ENCODE data around the gene SYT6. TPM values are rescaled to one million over a fixed set of nuclear protein-coding genes. Genes with fewer than 3 reads are reported as not detected.

SYT6 gene
- total RNA-seq, 4 donors from 2014 or later: 1.4 TPM; not detected in 3

- no peak for TF ChIP-seq CTCF (IDR thresholded peaks at IDR 0.05)
- TF ChIP-seq POLR2A (IDR thresholded peaks at IDR 0.05): no peak
- DNase-seq: no peak
- intact Hi-C loops (cut with DNase I): no loop called here
- Histone ChIP-seq H3K36me3 (no peaks in the 10 kb centered on the region), H3K27ac (no peak overlapping the region), H3K9me3 (no peaks in the 10 kb centered on the region), H3K4me3 (replicated peaks in 1 of 3) (no peak overlapping the region), H3K27me3 (no peaks in the 10 kb centered on the region), H3K4me1 (no peaks in the 10 kb centered on the region)
- 73 to 85% methylated on average over 3 of the region's 3 CpGs for WGBS, 2 donors
Measured at GRCh38 chr1:114167226-114167625, 13.6 kb upstream of the SYT6 start.

DNA sequence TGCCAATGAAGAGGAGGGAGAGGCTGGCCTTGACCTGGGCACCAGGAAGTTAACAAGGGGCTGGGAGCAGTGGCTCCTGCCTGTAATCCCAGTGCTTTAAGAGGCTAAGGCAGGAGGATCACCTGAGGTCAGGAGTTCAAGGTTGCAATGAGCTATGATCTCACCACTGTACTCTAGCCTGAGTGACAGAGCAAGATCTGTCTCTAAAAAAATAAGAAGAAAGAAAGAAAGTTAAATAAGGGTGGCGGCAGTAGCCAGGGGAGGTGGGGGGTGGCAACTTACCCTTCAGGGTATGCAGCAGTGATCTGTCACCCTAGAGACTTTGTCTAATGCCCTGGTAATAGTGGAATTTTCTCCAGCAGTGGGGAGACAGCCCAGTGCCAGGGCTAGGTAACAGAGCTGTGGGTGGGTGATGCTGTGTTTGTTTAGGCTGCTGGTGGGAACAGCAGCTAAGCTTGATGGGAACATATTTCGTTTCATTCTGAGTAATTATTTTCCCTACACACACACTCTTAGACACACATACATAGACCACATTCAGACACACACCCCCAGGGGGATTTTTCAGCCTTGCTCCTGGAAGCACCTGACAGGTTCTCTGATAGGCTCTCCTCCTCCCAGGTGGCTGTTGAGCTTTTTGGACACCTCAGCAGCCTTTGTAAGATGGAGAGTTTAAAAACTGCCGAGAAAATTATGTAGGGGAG is 11.3 kb upstream of the SYT6 start:
- 74 to 82% methylated on average over 3 of the region's 3 CpGs for WGBS, 2 donors
- TF ChIP-seq CTCF (IDR thresholded peaks at IDR 0.05): no peak
- no peak for TF ChIP-seq POLR2A (IDR thresholded peaks at IDR 0.05)

GRCh38 chr1:114159941-114160340 is 6.3 kb upstream of the SYT6 start:
- 86 to 92% methylated on average over 2 of the region's 2 CpGs for WGBS, 2 donors

More for the DNA sequence above, 11.3 kb upstream of the SYT6 start:
- intact Hi-C loops (cut with DNase I): no loop called here
- Histone ChIP-seq H3K36me3 (no peaks in the 10 kb centered on the region), H3K4me1 (no peaks in the 10 kb centered on the region), H3K27me3 (no peaks in the 10 kb centered on the region), H3K27ac (no peak overlapping the region), H3K4me3 (replicated peaks in 1 of 3) (no peak overlapping the region), H3K9me3 (no peaks in the 10 kb centered on the region)
- no peak for DNase-seq

DNA sequence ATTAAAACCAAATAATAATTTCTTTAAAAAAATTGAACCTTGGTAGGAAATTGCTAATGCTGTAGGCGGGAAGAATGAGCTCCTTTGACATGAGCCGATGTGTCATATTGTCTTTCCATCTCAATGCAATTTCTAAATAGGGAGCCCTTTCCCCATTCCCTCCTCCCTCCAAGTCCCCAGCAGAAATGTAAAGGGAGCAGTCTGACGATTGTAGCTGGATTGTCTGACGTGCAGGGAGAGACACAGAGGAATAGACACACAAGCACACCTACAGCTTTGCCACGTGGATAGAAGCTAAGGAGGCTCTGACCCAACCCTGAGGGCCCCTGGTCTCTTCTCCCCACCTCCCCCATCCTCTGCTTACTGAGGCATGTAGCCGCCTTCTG is 3.6 kb upstream of the SYT6 start:
- WGBS, 2 donors: 40 to 49% methylated on average over 6 of the region's 6 CpGs
- DNase-seq: no peak
- Histone ChIP-seq H3K27ac (no peak overlapping the region), H3K27me3 (peaks cover 16% of the 10 kb centered on the region), H3K9me3 (no peaks in the 10 kb centered on the region), H3K4me3 (replicated peaks in 1 of 3) (no peak overlapping the region), H3K4me1 (peaks cover 11 to 20% of the 10 kb centered on the region in 2 donors), H3K36me3 (no peaks in the 10 kb centered on the region)
- intact Hi-C loops (cut with DNase I): no loop called here
- no peak for TF ChIP-seq CTCF (IDR thresholded peaks at IDR 0.05)
- no peak for TF ChIP-seq POLR2A (IDR thresholded peaks at IDR 0.05)

More at GRCh38 chr1:114159941-114160340, 6.3 kb upstream of the SYT6 start:
- DNase-seq: no peak
- no peaks in the 10 kb centered on the region for H3K36me3 ChIP-seq
- peaks cover 4% of the 10 kb centered on the region for H3K27me3 ChIP-seq
- TF ChIP-seq CTCF (IDR thresholded peaks at IDR 0.05) (no peak), POLR2A (IDR thresholded peaks at IDR 0.05) (no peak)
- no peak overlapping the region for H3K27ac ChIP-seq
- intact Hi-C loops (cut with DNase I): no loop called here
- H3K4me3 ChIP-seq (replicated peaks in 1 of 3): no peak overlapping the region
- H3K9me3 ChIP-seq: no peaks in the 10 kb centered on the region
- no peaks in the 10 kb centered on the region for H3K4me1 ChIP-seq

GRCh38 chr1:114156538-114157274 is 3.0 kb upstream of the SYT6 start:
- peaks cover 21% of the 10 kb centered on the region for H3K27me3 ChIP-seq
- TF ChIP-seq CTCF (IDR thresholded peaks at IDR 0.05) (no peak), POLR2A (IDR thresholded peaks at IDR 0.05) (no peak)
- H3K36me3 ChIP-seq: no peaks in the 10 kb centered on the region
- WGBS, 2 donors: 35 to 42% methylated on average over 5 of the region's 5 CpGs
- H3K4me3 ChIP-seq (replicated peaks in 1 of 3): no peak overlapping the region
- DNase-seq: no peak
- H3K27ac ChIP-seq: no peak overlapping the region
- peaks cover 13 to 24% of the 10 kb centered on the region in 2 donors for H3K4me1 ChIP-seq
- intact Hi-C loops (cut with DNase I): no loop called here
- H3K9me3 ChIP-seq: no peaks in the 10 kb centered on the region

Data from thyroid gland (tissue), 4 donors.